SK-N-SH treated with all-trans-retinoic acid at 6 μM for 48 hours (cell line): ENCODE results near the gene TTPAL.

Experiments
- ATAC-seq: fragments of 200-7000 bp; cut with Tn5 transposase; 3 replicates; pipeline ENCODE4 v1.9.1; 2020; ENCODE audit warnings: mild to moderate bottlenecking, moderate library complexity
- ARNTL ChIP-seq: fragments of 450-650 bp; formaldehyde crosslinking; IDR thresholded peaks from 2 replicates; pipeline ENCODE4 v1.5.0; 2020; ENCODE audit warnings: low read depth, mild to moderate bottlenecking, moderate library complexity, borderline replicate concordance
- BACH2 ChIP-seq: fragments of 250-450 bp; sonication (Bioruptor Pico); IDR thresholded peaks from 2 replicates; pipeline ENCODE4 v1.9.0; 2021; ENCODE audit warnings: mild to moderate bottlenecking, borderline replicate concordance
- CREB5 ChIP-seq: fragments of 250-450 bp; sonication (Bioruptor Pico); IDR thresholded peaks from 2 replicates; pipeline ENCODE4 v1.5.1; 2020; ENCODE audit warnings: low read depth, mild to moderate bottlenecking, moderate library complexity
- CSDC2 ChIP-seq: fragments of 250-450 bp; sonication (Bioruptor Pico); IDR thresholded peaks from 2 replicates; pipeline ENCODE4 v1.5.0; 2020; ENCODE audit warnings: mild to moderate bottlenecking, moderate library complexity
- CSRNP3 ChIP-seq: fragments of 250-450 bp; sonication (Bioruptor Pico); IDR thresholded peaks from 2 replicates; pipeline ENCODE4 v1.5.1; 2021; ENCODE audit warnings: mild to moderate bottlenecking, moderate library complexity
- ESRRG ChIP-seq: fragments of 250-450 bp; sonication (Bioruptor Pico); IDR thresholded peaks from 2 replicates; pipeline ENCODE4 v1.6.1; 2021; ENCODE audit warnings: mild to moderate bottlenecking
- GLIS3 ChIP-seq: fragments of 250-450 bp; sonication (Bioruptor Pico); IDR thresholded peaks from 2 replicates; pipeline ENCODE4 v1.5.0; 2020; ENCODE audit warnings: mild to moderate bottlenecking, moderate library complexity
- ISL1 ChIP-seq: fragments of 250-450 bp; sonication (Bioruptor Pico); IDR thresholded peaks from 2 replicates; pipeline ENCODE4 v2.1.2; 2022; ENCODE audit warnings: mild to moderate bottlenecking, moderate library complexity
- OSR1 ChIP-seq: fragments of 250-450 bp; sonication (Bioruptor Pico); IDR thresholded peaks from 2 replicates; pipeline ENCODE4 v1.8.0; 2022; ENCODE audit warnings: moderate library complexity, mild to moderate bottlenecking, inconsistent platforms
- PATZ1 ChIP-seq: fragments of 250-450 bp; sonication (Bioruptor Pico); IDR thresholded peaks from 2 replicates; pipeline ENCODE4 v1.8.0; 2020; ENCODE audit warnings: mild to moderate bottlenecking, moderate library complexity, borderline replicate concordance
- PPARA ChIP-seq: fragments of 250-450 bp; sonication (Bioruptor Pico); IDR thresholded peaks from 2 replicates; pipeline ENCODE4 v1.5.0; 2020; ENCODE audit warnings: mild to moderate bottlenecking, borderline replicate concordance
- RARB ChIP-seq: fragments of 250-450 bp; sonication (Bioruptor Pico); IDR thresholded peaks from 2 replicates; pipeline ENCODE4 v1.8.0; 2021; ENCODE audit warnings: mild to moderate bottlenecking, moderate library complexity
- SNAI2 ChIP-seq: fragments of 250-450 bp; sonication (Bioruptor Pico); IDR thresholded peaks from 2 replicates; pipeline ENCODE4 v1.5.0; 2020; ENCODE audit warnings: mild to moderate bottlenecking, moderate library complexity
- TCF4 ChIP-seq: fragments of 250-450 bp; sonication (Bioruptor Pico); IDR thresholded peaks from 2 replicates; pipeline ENCODE4 v1.8.0; 2021; ENCODE audit warnings: mild to moderate bottlenecking, moderate library complexity, borderline replicate concordance
- TOX ChIP-seq: fragments of 250-450 bp; sonication (Bioruptor Pico); IDR thresholded peaks from 2 replicates; pipeline ENCODE4 v1.8.0; 2021; ENCODE audit warnings: mild to moderate bottlenecking, moderate library complexity, borderline replicate concordance
- ZFP3 ChIP-seq: fragments of 250-450 bp; sonication (Bioruptor Pico); IDR thresholded peaks from 2 replicates; pipeline ENCODE4 v1.5.0; 2020; ENCODE audit warnings: mild to moderate bottlenecking, moderate library complexity
- ZFP30 ChIP-seq: fragments of 450-650 bp; formaldehyde crosslinking; IDR thresholded peaks from 2 replicates; pipeline ENCODE4 v1.5.0; 2022; ENCODE audit warnings: mild to moderate bottlenecking, moderate library complexity
- ZNF565 ChIP-seq: fragments of 450-650 bp; formaldehyde crosslinking; conservative IDR thresholded peaks from 2 replicates; pipeline ENCODE4 v1.5.0; 2020; ENCODE audit warnings: low read depth, mild to moderate bottlenecking, moderate library complexity
- ZNF70 ChIP-seq: fragments of 450-650 bp; formaldehyde crosslinking; IDR thresholded peaks from 2 replicates; pipeline ENCODE4 v1.5.0; 2020; ENCODE audit warnings: mild to moderate bottlenecking, moderate library complexity
- ZNF8 ChIP-seq: fragments of 450-650 bp; formaldehyde crosslinking; IDR thresholded peaks from 2 replicates; pipeline ENCODE4 v1.5.0; 2020; ENCODE audit warnings: mild to moderate bottlenecking, moderate library complexity
- TF ChIP-seq, protein P1 (sequence below): fragments of 250-450 bp; sonication (Bioruptor Pico); IDR thresholded peaks from 2 replicates; pipeline ENCODE4 v1.8.0; 2021; ENCODE audit warnings: low read depth, mild to moderate bottlenecking, moderate library complexity, borderline replicate concordance
- TF ChIP-seq, protein P2 (sequence below): fragments of 250-450 bp; sonication (Bioruptor Pico); IDR thresholded peaks from 2 replicates; pipeline ENCODE4 v1.5.0; 2020; ENCODE audit warnings: mild to moderate bottlenecking, moderate library complexity

The TTPAL gene

DNA sequence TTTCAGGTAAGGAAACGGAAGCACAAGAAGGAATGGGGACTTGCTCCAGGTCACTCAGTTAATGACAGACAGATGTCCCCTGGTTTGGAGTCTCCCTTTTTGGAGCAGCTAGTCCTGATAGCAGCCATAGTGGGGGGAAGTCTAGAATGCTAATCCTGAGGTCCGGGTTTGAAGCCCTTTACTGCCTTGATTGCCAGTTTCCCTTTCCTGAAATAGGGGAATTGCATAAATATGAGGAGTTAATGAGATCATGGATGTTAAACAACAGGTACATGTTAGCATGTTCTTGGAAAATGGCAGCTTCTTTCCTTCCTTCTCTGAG, 341 bp upstream of the TTPAL start:
- no peak for ATAC-seq
- no peak for TF ChIP-seq BACH2
- no peak for TF ChIP-seq ESRRG (CRISPR knock-in tag)
- TF ChIP-seq PPARA: no peak
- TF ChIP-seq ZNF8 (CRISPR knock-in tag): no peak
- no peak for TF ChIP-seq CSDC2 (CRISPR knock-in tag)
- TF ChIP-seq TCF4 (CRISPR knock-in tag): no peak
- no peak for TF ChIP-seq CSRNP3 (CRISPR knock-in tag)
- TF ChIP-seq, protein P1, sequence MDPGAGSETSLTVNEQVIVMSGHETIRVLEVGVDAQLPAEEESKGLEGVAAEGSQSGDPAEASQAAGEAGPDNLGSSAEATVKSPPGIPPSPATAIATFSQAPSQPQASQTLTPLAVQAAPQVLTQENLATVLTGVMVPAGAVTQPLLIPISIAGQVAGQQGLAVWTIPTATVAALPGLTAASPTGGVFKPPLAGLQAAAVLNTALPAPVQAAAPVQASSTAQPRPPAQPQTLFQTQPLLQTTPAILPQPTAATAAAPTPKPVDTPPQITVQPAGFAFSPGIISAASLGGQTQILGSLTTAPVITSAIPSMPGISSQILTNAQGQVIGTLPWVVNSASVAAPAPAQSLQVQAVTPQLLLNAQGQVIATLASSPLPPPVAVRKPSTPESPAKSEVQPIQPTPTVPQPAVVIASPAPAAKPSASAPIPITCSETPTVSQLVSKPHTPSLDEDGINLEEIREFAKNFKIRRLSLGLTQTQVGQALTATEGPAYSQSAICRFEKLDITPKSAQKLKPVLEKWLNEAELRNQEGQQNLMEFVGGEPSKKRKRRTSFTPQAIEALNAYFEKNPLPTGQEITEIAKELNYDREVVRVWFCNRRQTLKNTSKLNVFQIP (CRISPR knock-in tag): no peak
- TF ChIP-seq ZFP3 (CRISPR knock-in tag): no peak
- no peak for TF ChIP-seq RARB (CRISPR knock-in tag)

DNA sequence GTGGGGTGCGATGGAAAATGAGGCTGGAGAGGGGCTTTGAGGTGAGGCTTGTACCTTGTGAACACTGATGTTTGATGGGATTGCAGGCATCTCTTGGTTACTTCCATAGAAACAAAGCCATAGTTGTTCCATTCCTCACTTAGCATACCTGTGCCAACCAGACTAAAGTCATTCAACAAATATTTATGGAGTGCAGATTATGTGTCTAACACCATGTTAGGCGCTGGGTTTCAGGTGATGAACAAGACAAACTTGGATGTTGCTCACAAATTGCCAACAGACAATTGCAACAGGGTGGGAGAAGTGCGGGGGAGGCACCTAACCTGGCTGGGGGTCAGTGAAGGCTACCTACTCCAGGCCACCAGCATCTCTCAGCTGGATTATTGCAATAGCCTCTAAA, 1.5 kb downstream of the TTPAL start:
- TF ChIP-seq ARNTL (no peak), ZNF565 (CRISPR knock-in tag) (no peak), CSRNP3 (CRISPR knock-in tag) (no peak), CSDC2 (CRISPR knock-in tag) (no peak), PATZ1 (CRISPR knock-in tag) (no peak), CREB5 (no peak), PPARA (no peak), RARB (CRISPR knock-in tag) (no peak), TOX (CRISPR knock-in tag) (no peak), ISL1 (no peak), BACH2 (no peak), TCF4 (CRISPR knock-in tag) (no peak), ZNF70 (CRISPR knock-in tag) (no peak), OSR1 (no peak), SNAI2 (CRISPR knock-in tag) (no peak), GLIS3 (CRISPR knock-in tag) (no peak), ZNF8 (CRISPR knock-in tag) (no peak), ZFP30 (CRISPR knock-in tag) (no peak)
- TF ChIP-seq, protein P2, sequence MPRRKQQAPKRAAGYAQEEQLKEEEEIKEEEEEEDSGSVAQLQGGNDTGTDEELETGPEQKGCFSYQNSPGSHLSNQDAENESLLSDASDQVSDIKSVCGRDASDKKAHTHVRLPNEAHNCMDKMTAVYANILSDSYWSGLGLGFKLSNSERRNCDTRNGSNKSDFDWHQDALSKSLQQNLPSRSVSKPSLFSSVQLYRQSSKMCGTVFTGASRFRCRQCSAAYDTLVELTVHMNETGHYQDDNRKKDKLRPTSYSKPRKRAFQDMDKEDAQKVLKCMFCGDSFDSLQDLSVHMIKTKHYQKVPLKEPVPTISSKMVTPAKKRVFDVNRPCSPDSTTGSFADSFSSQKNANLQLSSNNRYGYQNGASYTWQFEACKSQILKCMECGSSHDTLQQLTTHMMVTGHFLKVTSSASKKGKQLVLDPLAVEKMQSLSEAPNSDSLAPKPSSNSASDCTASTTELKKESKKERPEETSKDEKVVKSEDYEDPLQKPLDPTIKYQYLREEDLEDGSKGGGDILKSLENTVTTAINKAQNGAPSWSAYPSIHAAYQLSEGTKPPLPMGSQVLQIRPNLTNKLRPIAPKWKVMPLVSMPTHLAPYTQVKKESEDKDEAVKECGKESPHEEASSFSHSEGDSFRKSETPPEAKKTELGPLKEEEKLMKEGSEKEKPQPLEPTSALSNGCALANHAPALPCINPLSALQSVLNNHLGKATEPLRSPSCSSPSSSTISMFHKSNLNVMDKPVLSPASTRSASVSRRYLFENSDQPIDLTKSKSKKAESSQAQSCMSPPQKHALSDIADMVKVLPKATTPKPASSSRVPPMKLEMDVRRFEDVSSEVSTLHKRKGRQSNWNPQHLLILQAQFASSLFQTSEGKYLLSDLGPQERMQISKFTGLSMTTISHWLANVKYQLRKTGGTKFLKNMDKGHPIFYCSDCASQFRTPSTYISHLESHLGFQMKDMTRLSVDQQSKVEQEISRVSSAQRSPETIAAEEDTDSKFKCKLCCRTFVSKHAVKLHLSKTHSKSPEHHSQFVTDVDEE: no peak
- TF ChIP-seq, protein P1 (CRISPR knock-in tag): no peak
- TF ChIP-seq, all 23 proteins: peak for 0
- no peak for ATAC-seq
